PC-9 (cell line): ENCODE data around the gene GP2.

Experiments used
- CTCF ChIP-seq: fragments of 200-600 bp; sonication (generic); conservative IDR thresholded peaks from 2 replicates; pipeline ENCODE4 v1.6.1; 2017; ENCODE audit warnings: mixed run types, antibody characterized with exemption, mild to moderate bottlenecking, moderate library complexity
- EZH2 ChIP-seq: fragments of 200-600 bp; sonication (generic); IDR thresholded peaks from 2 replicates; pipeline ENCODE4 v1.8.0; 2017; ENCODE audit warnings: antibody characterized with exemption, low read depth

- TF ChIP-seq EZH2 (no peak), CTCF (no peak)
Observed at GRCh38 chr16:20323591-20324117, 3.7 kb downstream of the GP2 start.
